Small intestine (tissue), 7 donors: ENCODE measurements around the gene ACBD6. TPM values are rescaled to one million over a fixed set of nuclear protein-coding genes. Genes with fewer than 3 reads are reported as not detected.

Experiments used
- DNase-seq, 2 donors: peaks; one replicate each; pipeline versions ENCODE4 v3.0.0 to v3.0.0-alpha.2; 2013
- FAIRE-seq: peaks from 2 replicates; lab custom pipeline; 2012; peaks lifted over from hg19 to GRCh38; lab: Jason Lieb, UNC
- H3K27ac ChIP-seq, 3 donors: one replicate each; pipeline ENCODE4 v1.5.1; 2013; ENCODE audit warnings: low read length in 2 of 3, mild to moderate bottlenecking in 2 of 3, control low read depth in 1 of 3, inconsistent platforms in 1 of 3, low read depth in 1 of 3, moderate library complexity in 1 of 3
- H3K27me3 ChIP-seq, 3 donors: one replicate each; pipeline ENCODE4 v1.6.1; 2013; ENCODE audit warnings: low read length in 3 of 3, inconsistent platforms in 1 of 3; ENCODE audit not compliant: control insufficient read depth in 3 of 3, insufficient read depth in 3 of 3
- H3K36me3 ChIP-seq, 3 donors: one replicate each; pipeline ENCODE4 v1.6.1; 2013; ENCODE audit warnings: low read length in 3 of 3, inconsistent platforms in 1 of 3, low read depth in 1 of 3, mild to moderate bottlenecking in 1 of 3, moderate library complexity in 1 of 3; ENCODE audit not compliant: control insufficient read depth in 3 of 3, insufficient read depth in 2 of 3
- H3K4me1 ChIP-seq, 3 donors: one replicate each; pipeline ENCODE4 v1.6.1; 2013; ENCODE audit warnings: low read length in 2 of 3, inconsistent platforms in 1 of 3, low read depth in 1 of 3, mild to moderate bottlenecking in 1 of 3, moderate library complexity in 1 of 3; ENCODE audit not compliant: control insufficient read depth in 3 of 3, insufficient read depth in 2 of 3
- H3K4me3 ChIP-seq, 3 donors: one replicate each; pipeline ENCODE4 v1.5.1; 2013; ENCODE audit warnings: low read length in 3 of 3, control low read depth in 1 of 3, inconsistent platforms in 1 of 3, low read depth in 1 of 3, mild to moderate bottlenecking in 1 of 3, moderate library complexity in 1 of 3
- H3K9me3 ChIP-seq, 2 donors: one replicate each; pipeline ENCODE4 v1.6.1; 2013; ENCODE audit warnings: low read depth in 1 of 2, low read length in 1 of 2; ENCODE audit not compliant: control insufficient read depth in 2 of 2, insufficient read depth in 1 of 2
- WGBS, 3 donors: extraction: QIAGEN DNeasy Blood & Tissue Kit; methylation state at CpG; one replicate each; pipeline ENCODE4 v1.1.7; 2013; 5-methylcytosine and 5-hydroxymethylcytosine counted together
- polyA plus RNA-seq, 4 donors: library from polyadenylated mRNA; stranded (reverse) in 3 of 4; unstranded in 1 of 4; fragments of 200-250 nt in 3 of 4; fragments of 120-200 nt in 1 of 4; gene quantifications; one replicate each; pipeline versions ENCODE4 v1.2.1 to v1.2.3, GENCODE V29; 2013
- donor health status: healthy with polysubstance abuse.
- donor health status: control.
- donor health status: control.
- donor health status: Bipolar disorder and iron deficiency.
- donor health status: healthy.

The ACBD6 gene
- polyA plus RNA-seq, 4 donors = 12.7 to 49.5 (median 20.7) TPM

GRCh38 chr1:180273066-180273465, 229.3 kb downstream of the ACBD6 start:
- H3K4me3 ChIP-seq = no peak overlapping the region
- H3K36me3 ChIP-seq = peaks cover 0 to 33% (median 0%) of the 10 kb centered on the region in 3 donors
- FAIRE-seq = no peak
- no peak overlapping the region for H3K27ac ChIP-seq
- WGBS, 3 donors = 96 to 98% (median 97%) methylated on average over 2 of the region's 2 CpGs
- no peaks in the 10 kb centered on the region for H3K9me3 ChIP-seq
- peaks cover 5 to 27% (median 12%) of the 10 kb centered on the region in 3 donors for H3K4me1 ChIP-seq
- no peak for DNase-seq
- no peaks in the 10 kb centered on the region for H3K27me3 ChIP-seq

GRCh38 chr1:180272395-180272794, 230.0 kb downstream of the ACBD6 start:
- Histone ChIP-seq H3K9me3 (no peaks in the 10 kb centered on the region), H3K36me3 (peaks cover 0 to 31% (median 0%) of the 10 kb centered on the region in 3 donors), H3K27me3 (no peaks in the 10 kb centered on the region), H3K4me1 (peaks cover 5 to 27% (median 12%) of the 10 kb centered on the region in 3 donors), H3K27ac (no peak overlapping the region), H3K4me3 (no peak overlapping the region)
- no peak for DNase-seq
- FAIRE-seq = no peak
- WGBS, 3 donors = 97 to 98% (median 98%) methylated on average over 4 of the region's 4 CpGs

GRCh38 chr1:180271272-180272255, 230.8 kb downstream of the ACBD6 start:
- FAIRE-seq = no peak
- peak; percentile 14 to 20 for DNase-seq

GRCh38 chr1:180270530-180271271, 231.7 kb downstream of the ACBD6 start:
- H3K27me3 ChIP-seq = no peaks in the 10 kb centered on the region
- peaks cover 0 to 30% (median 0%) of the 10 kb centered on the region in 3 donors for H3K36me3 ChIP-seq
- WGBS, 3 donors = 18 to 56% (median 39%) methylated on average over 8 of the region's 8 CpGs
- H3K9me3 ChIP-seq = no peaks in the 10 kb centered on the region
- DNase-seq = peak; percentile 71 to 88
- no peak for FAIRE-seq
- peak overlapping the region; percentile 75 to 84 (median 82) for H3K27ac ChIP-seq
- no peak overlapping the region for H3K4me3 ChIP-seq
- peaks cover 5 to 27% (median 12%) of the 10 kb centered on the region in 3 donors for H3K4me1 ChIP-seq

More at GRCh38 chr1:180271272-180272255, 230.8 kb downstream of the ACBD6 start:
- peaks cover 0 to 31% (median 0%) of the 10 kb centered on the region in 3 donors for H3K36me3 ChIP-seq
- no peaks in the 10 kb centered on the region for H3K9me3 ChIP-seq
- H3K4me1 ChIP-seq = peaks cover 5 to 27% (median 12%) of the 10 kb centered on the region in 3 donors
- WGBS, 3 donors = 68 to 76% (median 72%) methylated on average over 23 of the region's 23 CpGs
- no peak overlapping the region for H3K4me3 ChIP-seq
- H3K27me3 ChIP-seq = no peaks in the 10 kb centered on the region
- H3K27ac ChIP-seq = peak overlapping the region; percentile 29 to 75 (median 63)

GRCh38 chr1:180269645-180270529, 232.5 kb downstream of the ACBD6 start:
- WGBS, 3 donors = 20 to 57% (median 35%) methylated on average over 14 of the region's 14 CpGs
- Histone ChIP-seq H3K4me1 (peaks cover 5 to 27% (median 12%) of the 10 kb centered on the region in 3 donors), H3K4me3 (no peak overlapping the region), H3K27ac (peak overlapping the region; percentile 75 to 84 (median 82)), H3K27me3 (no peaks in the 10 kb centered on the region), H3K9me3 (no peaks in the 10 kb centered on the region), H3K36me3 (peaks cover 0 to 28% (median 0%) of the 10 kb centered on the region in 3 donors)
- DNase-seq (peak; percentile 88 to 94), FAIRE-seq (no peak)

GRCh38 chr1:180268556-180269075, 233.8 kb downstream of the ACBD6 start:
- H3K9me3 ChIP-seq = no peaks in the 10 kb centered on the region
- no peak for DNase-seq
- H3K27me3 ChIP-seq = peaks cover 0 to 1% (median 0%) of the 10 kb centered on the region in 3 donors
- no peak overlapping the region for H3K4me3 ChIP-seq
- WGBS, 3 donors = 79 to 86% (median 81%) methylated on average over 9 of the region's 9 CpGs
- H3K27ac ChIP-seq = no peak overlapping the region
- H3K36me3 ChIP-seq = peaks cover 0 to 16% (median 0%) of the 10 kb centered on the region in 3 donors
- peaks cover 5 to 27% (median 12%) of the 10 kb centered on the region in 3 donors for H3K4me1 ChIP-seq
- no peak for FAIRE-seq

- no peak overlapping the region for H3K27ac ChIP-seq
- H3K4me1 ChIP-seq = peaks cover 5 to 27% (median 12%) of the 10 kb centered on the region in 3 donors
- H3K9me3 ChIP-seq = no peaks in the 10 kb centered on the region
- DNase-seq (no peak), FAIRE-seq (no peak)
- peaks cover 0 to 13% (median 0%) of the 10 kb centered on the region in 3 donors for H3K36me3 ChIP-seq
- 74 to 81% (median 77%) methylated on average over 5 of the region's 5 CpGs for WGBS, 3 donors
- H3K4me3 ChIP-seq = no peak overlapping the region
- peaks cover 0 to 7% (median 0%) of the 10 kb centered on the region in 3 donors for H3K27me3 ChIP-seq
Measured at GRCh38 chr1:180267761-180268555, 234.4 kb downstream of the ACBD6 start.
